ENCODE measurements around the gene OR10V1.
"Not testable (repeated sequence)": the region's sequence is repeated elsewhere in the genome, so short reads cannot be mapped to it uniquely, and the experiment has no call there.

The OR10V1 gene

GRCh38 chr11:59708537-59708936, 5.1 kb downstream of the OR10V1 start:
- DNase-seq, result no peak

- DNase-seq, result no peak
Observed at GRCh38 chr11:59707371-59707770, 6.3 kb downstream of the OR10V1 start.

GRCh38 chr11:59706518-59707285, 6.9 kb downstream of the OR10V1 start:
- no peak for DNase-seq

- no peak for DNase-seq
Observed at GRCh38 chr11:59705294-59705693, 8.4 kb downstream of the OR10V1 start.

- DNase-seq, result not testable (repeated sequence)
Observed at GRCh38 chr11:59703515-59703914, 10.1 kb downstream of the OR10V1 start.

- DNase-seq, result not testable (repeated sequence)
Observed at GRCh38 chr11:59700157-59700556, 13.5 kb downstream of the OR10V1 start.

GRCh38 chr11:59698506-59698905, 15.1 kb downstream of the OR10V1 start:
- DNase-seq, result no peak

GRCh38 chr11:59692915-59693314, 20.7 kb downstream of the OR10V1 start:
- no peak for DNase-seq

- no peak for DNase-seq
Observed at GRCh38 chr11:59691156-59691555, 22.5 kb downstream of the OR10V1 start.

- DNase-seq, result no peak
Observed at GRCh38 chr11:59689015-59689414, 24.6 kb downstream of the OR10V1 start.

GRCh38 chr11:59681260-59681725, 32.4 kb downstream of the OR10V1 start:
- DNase-seq, result not testable (repeated sequence)

- DNase-seq, result peak; percentile 71
Observed at GRCh38 chr11:59680287-59681154, 33.1 kb downstream of the OR10V1 start.

- no peak for DNase-seq
Observed at GRCh38 chr11:59679347-59679746, 34.3 kb downstream of the OR10V1 start.

- no peak for DNase-seq
Observed at GRCh38 chr11:59678813-59679165, 34.9 kb downstream of the OR10V1 start.

GRCh38 chr11:59678118-59678812, 35.4 kb downstream of the OR10V1 start:
- DNase-seq, result no peak

GRCh38 chr11:59676205-59676604, 37.4 kb downstream of the OR10V1 start:
- no peak for DNase-seq

GRCh38 chr11:59674291-59674690, 39.4 kb downstream of the OR10V1 start:
- DNase-seq, result no peak

GRCh38 chr11:59673291-59673690, 40.4 kb downstream of the OR10V1 start:
- no peak for DNase-seq

GRCh38 chr11:59671471-59671870, 42.2 kb downstream of the OR10V1 start:
- DNase-seq, result no peak

- DNase-seq, result no peak
Observed at GRCh38 chr11:59669611-59670009, 44.0 kb downstream of the OR10V1 start.

- DNase-seq, result peak; percentile 99
Observed at GRCh38 chr11:59668950-59669610, 44.6 kb downstream of the OR10V1 start, which contains the start of gene PATL1. Gene PATL1, minus strand, starts transcription at chr11:59669037. Its CDS starts 142 bp downstream, at chr11:59668895.

GRCh38 chr11:59668188-59668949, 45.3 kb downstream of the OR10V1 start:
- peak; percentile 86 for DNase-seq
